B cell (primary cell): ENCODE results near the gene CCDC191. TPM values are rescaled to one million over a fixed set of nuclear protein-coding genes. Genes with fewer than 3 reads are reported as not detected.

ENCODE experiments used
- ATAC-seq: fragments of 200-7000 bp; cut with Tn5 transposase; one replicate; pipeline ENCODE4 v1.10.0; 2021; ENCODE audit warnings: low read depth, mild to moderate bottlenecking, moderate number of reproducible peaks, moderate library complexity
- CTCF ChIA-PET: fragments of 350-600 bp; sonication (Branson Sonifier 250); formaldehyde crosslinking; loops from one replicate; lab custom pipeline; 2021; ENCODE audit warnings: antibody characterized with exemption, inconsistent platforms; lab: Charles Lee
- POLR2A ChIA-PET: fragments of 350-600 bp; sonication (Branson Sonifier 250); formaldehyde crosslinking; loops from one replicate; lab custom pipeline; 2021; ENCODE audit warnings: antibody characterized with exemption; lab: Charles Lee
- DNase-seq: peaks from one replicate; pipeline ENCODE4 v3.0.0; 2013
- H2AFZ ChIP-seq: 2 replicates; pipeline ENCODE4 v1.6.1; 2012; ENCODE audit warnings: mild to moderate bottlenecking, low read depth, low read length; ENCODE audit not compliant: insufficient read depth, poor library complexity, severe bottlenecking
- H3K27ac ChIP-seq, 2 donors: 1 replicate in 1 of 2; 2 replicates in 1 of 2; pipeline ENCODE4 v1.5.1; 2012 to 2013; ENCODE audit warnings: low read length in 2 of 2, mild to moderate bottlenecking in 2 of 2, moderate library complexity in 1 of 2
- H3K27me3 ChIP-seq, 4 experiments: fragments of 200-600 bp in 1 of 4; sonication (generic) in 1 of 4; replicated peaks in 1 of 4; 1 replicate in 2 of 4; 2 replicates in 2 of 4; pipeline versions ENCODE4 v1.6.1 to v1.7.0; 2013 to 2016; ENCODE audit warnings: low read length in 3 of 4, mild to moderate bottlenecking in 2 of 4, mixed read lengths in 1 of 4, moderate library complexity in 1 of 4; ENCODE audit not compliant: insufficient read depth in 4 of 4, control insufficient read depth in 3 of 4; ENCODE audit errors: control extremely low read depth in 1 of 4
- H3K36me3 ChIP-seq, 2 experiments: replicated peaks in 1 of 2; 1 replicate in 1 of 2; 2 replicates in 1 of 2; pipeline versions ENCODE4 v1.6.1 to v1.7.1; 2013; ENCODE audit warnings: low read length in 1 of 2; ENCODE audit not compliant: insufficient read depth in 2 of 2, control insufficient read depth in 1 of 2; ENCODE audit errors: control extremely low read depth in 1 of 2, extremely low read depth in 1 of 2
- H3K4me1 ChIP-seq, 2 donors: fragments of 200-600 bp in 1 of 2; sonication (generic) in 1 of 2; 1 replicate in 1 of 2; 2 replicates in 1 of 2; pipeline versions ENCODE4 v1.5.1 to v1.6.1; 2013 to 2017; ENCODE audit warnings: low read length in 2 of 2; ENCODE audit not compliant: control insufficient read depth in 2 of 2, insufficient read depth in 2 of 2
- H3K4me2 ChIP-seq: replicated peaks from 2 replicates; pipeline ENCODE3; 2012; ENCODE audit warnings: mild to moderate bottlenecking, low read depth, low read length; ENCODE audit not compliant: poor library complexity, severe bottlenecking
- H3K4me3 ChIP-seq, 5 experiments: fragments of 200-600 bp in 1 of 5; sonication (generic) in 1 of 5; 1 replicate in 3 of 5; 2 replicates in 2 of 5; pipeline versions ENCODE4 v1.5.1 to v1.7.0; 2011 to 2016; ENCODE audit warnings: low read length in 4 of 5, mild to moderate bottlenecking in 4 of 5, low read depth in 2 of 5, control low read depth in 1 of 5, moderate library complexity in 1 of 5; ENCODE audit not compliant: insufficient read depth in 1 of 5; ENCODE audit errors: control extremely low read depth in 1 of 5, extremely low read depth in 1 of 5
- H3K79me2 ChIP-seq: fragments of 200-600 bp; sonication (generic); one replicate; pipeline ENCODE4 v1.6.0; 2016; ENCODE audit warnings: low read length; ENCODE audit not compliant: control insufficient read depth, insufficient read depth
- H3K9ac ChIP-seq: fragments of 200-600 bp; sonication (generic); 2 replicates; pipeline ENCODE4 v1.6.1; 2017; ENCODE audit warnings: mild to moderate bottlenecking, low read length, moderate library complexity
- H3K9me3 ChIP-seq, 3 donors: one replicate each; pipeline versions ENCODE4 v1.6.1 to v1.7.1; 2013; ENCODE audit warnings: low read length in 2 of 3; ENCODE audit not compliant: control insufficient read depth in 2 of 3, insufficient read depth in 1 of 3; ENCODE audit errors: control extremely low read depth in 1 of 3
- H4K20me1 ChIP-seq: 2 replicates; pipeline ENCODE4 v1.6.0; 2012; ENCODE audit warnings: mild to moderate bottlenecking, low read length; ENCODE audit not compliant: insufficient read depth, control insufficient read depth, poor library complexity, severe bottlenecking
- H3K27ac Mint-ChIP-seq: one replicate; pipeline ENCODE4 v1.8.0; 2021; ENCODE audit warnings: mixed read lengths
- H3K27me3 Mint-ChIP-seq: one replicate; pipeline ENCODE4 v1.8.0; 2021; ENCODE audit warnings: mixed read lengths
- H3K4me1 Mint-ChIP-seq: one replicate; pipeline ENCODE4 v1.8.0; 2021; ENCODE audit warnings: mixed read lengths
- H3K4me3 Mint-ChIP-seq: one replicate; pipeline ENCODE4 v1.8.0; 2021; ENCODE audit warnings: mixed read lengths
- H3K9me3 Mint-ChIP-seq: one replicate; pipeline ENCODE4 v1.8.0; 2022; ENCODE audit warnings: mixed read lengths; ENCODE audit not compliant: insufficient read depth
- EZH2 ChIP-seq: IDR thresholded peaks from 2 replicates; pipeline ENCODE4 v1.6.1; 2012; ENCODE audit warnings: borderline replicate concordance, low read depth, mild to moderate bottlenecking, moderate library complexity, low read length; ENCODE audit not compliant: insufficient read depth, poor library complexity, severe bottlenecking
- WGBS: methylation state at CpG from one replicate; pipeline ENCODE4 v1.1.5; 2013; ENCODE audit warnings: missing lambda C conversion rate; ENCODE audit not compliant: insufficient coverage; 5-methylcytosine and 5-hydroxymethylcytosine counted together
- intact Hi-C: fragments of 100-400 bp; cut with micrococcal nuclease; formaldehyde crosslinking; loops from one replicate; pipeline ENCODE4 v1.10.0; 2022
- polyA plus RNA-seq: library from polyadenylated mRNA; depleted of rRNA; stranded (reverse); fragments of >200 nt; gene quantifications from 2 replicates; pipeline ENCODE4 v1.2.3, GENCODE V29; 2012
- total RNA-seq, 2 donors: library from RNA; stranded (reverse); fragments of 120-200 nt in 1 of 2; gene quantifications; 1 replicate in 1 of 2; 2 replicates in 1 of 2; pipeline versions ENCODE4 v1.2.3 to v1.2.4, GENCODE V29; 2013 to 2022
- TF ChIP-seq, protein P1 (sequence below): fragments of 200-600 bp; IDR thresholded peaks from one replicate; pipeline ENCODE4 v1.8.0; 2022; ENCODE audit warnings: antibody characterized with exemption, mild to moderate bottlenecking

CCDC191 gene
- total and polyA plus RNA-seq, 2 donors (not counting 1 experiment from before 2014, with no cell fraction given) = 26.7 to 47.9 TPM

- no peaks in the 10 kb centered on the region for H3K79me2 ChIP-seq
- H3K9ac ChIP-seq = no peak overlapping the region
- no peak overlapping the region for H3K4me3 ChIP-seq
- Mint-ChIP-seq H3K4me3 (no peak overlapping the region), H3K27ac (no peak overlapping the region), H3K9me3 (no peaks in the 10 kb centered on the region), H3K4me1 (no peaks in the 10 kb centered on the region), H3K27me3 (no peaks in the 10 kb centered on the region)
- ChIA-PET CTCF (interaction anchor here (0.9 kb wide), 1 partner anchor 93 kb away, joined by 3 read pairs; no protein-coding TSS in a partner anchor), POLR2A (interaction anchor here (1.9 kb wide), 1 partner anchor 11 kb away, joined by 4 read pairs; no protein-coding TSS in a partner anchor)
- intact Hi-C loops = no loop called here
- H3K4me1 ChIP-seq = peaks cover 3% of the 10 kb centered on the region in 2 donors
- TF ChIP-seq, protein P1, sequence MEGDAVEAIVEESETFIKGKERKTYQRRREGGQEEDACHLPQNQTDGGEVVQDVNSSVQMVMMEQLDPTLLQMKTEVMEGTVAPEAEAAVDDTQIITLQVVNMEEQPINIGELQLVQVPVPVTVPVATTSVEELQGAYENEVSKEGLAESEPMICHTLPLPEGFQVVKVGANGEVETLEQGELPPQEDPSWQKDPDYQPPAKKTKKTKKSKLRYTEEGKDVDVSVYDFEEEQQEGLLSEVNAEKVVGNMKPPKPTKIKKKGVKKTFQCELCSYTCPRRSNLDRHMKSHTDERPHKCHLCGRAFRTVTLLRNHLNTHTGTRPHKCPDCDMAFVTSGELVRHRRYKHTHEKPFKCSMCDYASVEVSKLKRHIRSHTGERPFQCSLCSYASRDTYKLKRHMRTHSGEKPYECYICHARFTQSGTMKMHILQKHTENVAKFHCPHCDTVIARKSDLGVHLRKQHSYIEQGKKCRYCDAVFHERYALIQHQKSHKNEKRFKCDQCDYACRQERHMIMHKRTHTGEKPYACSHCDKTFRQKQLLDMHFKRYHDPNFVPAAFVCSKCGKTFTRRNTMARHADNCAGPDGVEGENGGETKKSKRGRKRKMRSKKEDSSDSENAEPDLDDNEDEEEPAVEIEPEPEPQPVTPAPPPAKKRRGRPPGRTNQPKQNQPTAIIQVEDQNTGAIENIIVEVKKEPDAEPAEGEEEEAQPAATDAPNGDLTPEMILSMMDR = no peak
- TF ChIP-seq EZH2 = no peak
- H3K27me3 ChIP-seq = no peaks in the 10 kb centered on the region
- DNase-seq = no peak
- no peak overlapping the region for H3K4me2 ChIP-seq
- no peak overlapping the region for H3K27ac ChIP-seq
- ATAC-seq = no peak
- no peaks in the 10 kb centered on the region for H3K36me3 ChIP-seq
- no CpG with 5 or more reads among the region's 4 CpGs for WGBS
- no peaks in the 10 kb centered on the region for H3K9me3 ChIP-seq
- H2AFZ ChIP-seq = no peak overlapping the region
- H4K20me1 ChIP-seq = no peaks in the 10 kb centered on the region
Measured at GRCh38 chr3:114022145-114022802, 34.1 kb downstream of the CCDC191 start.

DNA sequence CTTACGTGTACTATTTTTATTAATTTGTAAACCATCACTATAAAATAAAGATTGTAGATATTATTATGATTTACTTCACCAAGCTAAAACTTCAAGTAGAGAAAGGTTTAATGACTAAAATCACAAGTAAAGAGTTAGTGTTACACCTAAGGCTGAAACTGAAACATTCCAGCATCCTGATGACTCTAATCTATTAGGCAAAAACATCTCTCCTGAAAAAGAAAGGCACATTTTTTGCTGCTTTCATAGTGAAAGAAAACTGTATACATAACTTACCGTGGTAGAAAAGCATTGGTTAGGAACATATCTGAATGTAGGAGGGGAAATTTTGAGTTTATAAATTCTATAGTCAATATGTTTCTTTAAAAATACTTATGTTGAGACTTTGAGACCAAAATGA lies 35.4 kb downstream of the CCDC191 start:
- Histone ChIP-seq H3K4me2 (no peak overlapping the region), H3K27me3 (no peaks in the 10 kb centered on the region), H3K9ac (no peak overlapping the region), H3K27ac (no peak overlapping the region), H3K9me3 (no peaks in the 10 kb centered on the region), H2AFZ (no peak overlapping the region), H3K36me3 (no peaks in the 10 kb centered on the region), H3K4me3 (no peak overlapping the region), H3K79me2 (no peaks in the 10 kb centered on the region), H3K4me1 (peaks cover 3% of the 10 kb centered on the region in 2 donors), H4K20me1 (no peaks in the 10 kb centered on the region)
- CTCF ChIA-PET = interaction anchor here (0.8 kb wide), 1 partner anchor 13 kb away, joined by 3 read pairs; no protein-coding TSS in a partner anchor
- H3K27ac Mint-ChIP-seq = no peak overlapping the region
- H3K27me3 Mint-ChIP-seq = no peaks in the 10 kb centered on the region
- H3K9me3 Mint-ChIP-seq = no peaks in the 10 kb centered on the region
- POLR2A ChIA-PET = interaction anchor here (1.9 kb wide), 1 partner anchor 9 kb away, joined by 4 read pairs; no protein-coding TSS in a partner anchor
- TF ChIP-seq, protein P1 = no peak
- TF ChIP-seq EZH2 = no peak
- intact Hi-C loops = no loop called here
- no CpG with 5 or more reads among the region's 2 CpGs for WGBS
- H3K4me1 Mint-ChIP-seq = no peaks in the 10 kb centered on the region
- ATAC-seq = no peak
- no peak overlapping the region for H3K4me3 Mint-ChIP-seq
- no peak for DNase-seq
